ENCODE data around the gene SH2B3.

The SH2B3 gene

DNA sequence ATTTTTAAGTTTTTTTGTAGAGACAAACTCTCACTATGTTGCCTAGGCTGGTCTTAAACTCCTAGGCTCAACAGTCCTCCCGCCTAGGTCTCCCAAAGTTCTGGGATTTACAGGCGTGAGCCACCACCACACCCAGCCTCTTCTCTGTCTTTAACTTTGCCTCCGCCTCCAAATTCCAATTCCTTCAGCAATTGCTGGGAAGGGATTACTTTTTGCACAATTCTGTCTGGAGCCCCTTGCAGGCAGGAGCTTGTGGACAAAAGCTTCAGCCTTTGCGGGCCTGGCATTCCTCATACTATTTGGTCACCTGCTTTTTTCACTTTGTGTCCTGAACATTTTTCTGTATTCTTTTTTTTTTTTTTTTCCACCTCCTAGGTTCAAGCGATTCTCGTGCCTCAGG, 26.0 kb downstream of the SH2B3 start:
- Histone ChIP-seq H3K9me2 (replicated peaks; ENCODE audit: low read depth, low read length) (no peaks in the 10 kb centered on the region), H4K20me1 (ENCODE audit: insufficient read depth, low read length, poor library complexity, severe bottlenecking) (peaks cover 56% of the 10 kb centered on the region), H2AFZ (ENCODE audit: low read length) (no peak overlapping the region), H3F3A (ENCODE audit: low read depth) (peaks cover 7% of the 10 kb centered on the region), H3K9me3 (ENCODE audit: insufficient read depth, low read depth, low read length) (no peaks in the 10 kb centered on the region), H3K4me2 (ENCODE audit: low read depth, low read length, poor library complexity, severe bottlenecking) (no peak overlapping the region), H3K4me1 (ENCODE audit: insufficient read depth, low read length, poor library complexity, severe bottlenecking) (peaks cover 86% of the 10 kb centered on the region), H3K27me3 (ENCODE audit: insufficient read depth, low read length, poor library complexity, severe bottlenecking) (no peaks in the 10 kb centered on the region), H3K36me3 (ENCODE audit: insufficient read depth, low read length) (peaks cover 6% of the 10 kb centered on the region; the same call in 1 of the 2 replicates), H3K79me2 (ENCODE audit: insufficient read depth, low read length) (peaks cover 99% of the 10 kb centered on the region), H3K4me3 (ENCODE audit: low read length, poor library complexity, severe bottlenecking) (no peak overlapping the region), H3K9ac (ENCODE audit: low read depth, low read length, poor library complexity, severe bottlenecking) (no peak overlapping the region)
- TF ChIP-seq EZH2phosphoT487 (IDR thresholded peaks at IDR 0.05; ENCODE audit: borderline replicate concordance) = no peak
- TF ChIP-seq, protein P1, sequence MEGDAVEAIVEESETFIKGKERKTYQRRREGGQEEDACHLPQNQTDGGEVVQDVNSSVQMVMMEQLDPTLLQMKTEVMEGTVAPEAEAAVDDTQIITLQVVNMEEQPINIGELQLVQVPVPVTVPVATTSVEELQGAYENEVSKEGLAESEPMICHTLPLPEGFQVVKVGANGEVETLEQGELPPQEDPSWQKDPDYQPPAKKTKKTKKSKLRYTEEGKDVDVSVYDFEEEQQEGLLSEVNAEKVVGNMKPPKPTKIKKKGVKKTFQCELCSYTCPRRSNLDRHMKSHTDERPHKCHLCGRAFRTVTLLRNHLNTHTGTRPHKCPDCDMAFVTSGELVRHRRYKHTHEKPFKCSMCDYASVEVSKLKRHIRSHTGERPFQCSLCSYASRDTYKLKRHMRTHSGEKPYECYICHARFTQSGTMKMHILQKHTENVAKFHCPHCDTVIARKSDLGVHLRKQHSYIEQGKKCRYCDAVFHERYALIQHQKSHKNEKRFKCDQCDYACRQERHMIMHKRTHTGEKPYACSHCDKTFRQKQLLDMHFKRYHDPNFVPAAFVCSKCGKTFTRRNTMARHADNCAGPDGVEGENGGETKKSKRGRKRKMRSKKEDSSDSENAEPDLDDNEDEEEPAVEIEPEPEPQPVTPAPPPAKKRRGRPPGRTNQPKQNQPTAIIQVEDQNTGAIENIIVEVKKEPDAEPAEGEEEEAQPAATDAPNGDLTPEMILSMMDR (conservative IDR thresholded peaks at IDR 0.05; ENCODE audit: low read length) = no peak

DNA sequence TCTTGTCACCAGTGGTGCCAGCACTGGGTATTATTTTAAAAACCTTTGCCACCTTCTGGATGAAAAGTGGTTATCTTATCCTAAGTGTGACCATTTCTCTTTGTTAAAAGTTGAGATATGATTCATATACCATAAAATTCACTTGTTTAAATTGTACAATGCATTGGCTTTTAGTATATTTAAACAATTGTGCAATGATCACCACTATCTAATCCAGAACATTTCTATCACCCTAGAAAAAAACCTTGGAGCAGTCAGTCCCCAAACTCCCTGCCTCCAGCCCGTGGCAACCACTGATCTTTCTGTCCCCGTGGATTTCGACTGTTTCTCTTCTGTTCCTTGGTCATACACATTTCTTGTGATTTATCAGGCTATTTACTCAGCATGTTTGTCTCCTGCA, 28.3 kb downstream of the SH2B3 start:
- peaks cover 5% of the 10 kb centered on the region; the same call in 1 of the 2 replicates for H3K36me3 ChIP-seq (ENCODE audit: insufficient read depth, low read length)
- H2AFZ ChIP-seq (ENCODE audit: low read length) = no peak overlapping the region
- H3K79me2 ChIP-seq (ENCODE audit: insufficient read depth, low read length) = peaks cover 99% of the 10 kb centered on the region
- peak overlapping the region; percentile 75 for H3K4me2 ChIP-seq (ENCODE audit: low read depth, low read length, poor library complexity, severe bottlenecking)
- H4K20me1 ChIP-seq (ENCODE audit: insufficient read depth, low read length, poor library complexity, severe bottlenecking) = peaks cover 70% of the 10 kb centered on the region
- peaks cover 91% of the 10 kb centered on the region for H3K4me1 ChIP-seq (ENCODE audit: insufficient read depth, low read length, poor library complexity, severe bottlenecking)
- H3F3A ChIP-seq (ENCODE audit: low read depth) = peaks cover 10% of the 10 kb centered on the region
- no peaks in the 10 kb centered on the region for H3K9me2 ChIP-seq (replicated peaks; ENCODE audit: low read depth, low read length)
- peak overlapping the region; percentile 28 for H3K9ac ChIP-seq (ENCODE audit: low read depth, low read length, poor library complexity, severe bottlenecking)
- TF ChIP-seq, protein P1 (conservative IDR thresholded peaks at IDR 0.05; ENCODE audit: low read length) = no peak
- no peak for TF ChIP-seq EZH2phosphoT487 (IDR thresholded peaks at IDR 0.05; ENCODE audit: borderline replicate concordance)
- no peaks in the 10 kb centered on the region for H3K27me3 ChIP-seq (ENCODE audit: insufficient read depth, low read length, poor library complexity, severe bottlenecking)
- no peaks in the 10 kb centered on the region for H3K9me3 ChIP-seq (ENCODE audit: insufficient read depth, low read depth, low read length)
- H3K4me3 ChIP-seq (ENCODE audit: low read length, poor library complexity, severe bottlenecking) = peak overlapping the region; percentile 55

DNA sequence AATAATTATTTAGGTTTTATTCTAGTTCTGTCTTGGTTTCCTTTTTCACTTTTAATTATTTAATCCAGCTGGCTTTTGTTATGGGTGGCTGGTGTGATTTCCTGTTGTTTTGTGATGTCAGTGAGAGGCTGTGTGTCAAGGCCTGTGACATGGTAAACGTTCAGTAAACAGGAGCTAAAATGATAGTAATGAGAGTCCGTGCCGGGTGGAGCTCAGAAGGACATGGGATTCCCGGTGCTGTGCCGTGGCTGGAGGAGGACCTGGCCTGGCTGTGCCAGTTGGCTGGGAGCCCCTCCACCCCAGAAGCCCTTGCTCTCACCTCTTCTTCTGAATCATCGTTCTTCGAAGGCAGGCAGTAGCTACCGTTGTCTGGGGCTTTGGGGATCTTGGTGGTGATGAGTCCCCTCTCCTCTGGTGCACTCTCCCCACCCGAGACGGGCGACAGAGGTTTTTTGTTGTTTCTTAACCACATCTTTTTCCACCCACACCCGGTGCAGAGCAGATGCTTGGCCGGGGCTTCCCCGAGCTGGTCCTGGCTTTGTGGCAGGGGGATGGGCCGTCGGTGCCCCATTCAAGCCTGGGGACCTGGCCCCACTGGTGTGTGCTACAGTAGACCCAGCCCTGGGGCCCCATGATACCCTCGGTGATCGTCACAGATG, 29.1 kb downstream of the SH2B3 start:
- Histone ChIP-seq H2AFZ (ENCODE audit: low read length) (no peak overlapping the region), H3K9me3 (ENCODE audit: insufficient read depth, low read depth, low read length) (no peaks in the 10 kb centered on the region), H3K9me2 (replicated peaks; ENCODE audit: low read depth, low read length) (no peaks in the 10 kb centered on the region), H3K9ac (ENCODE audit: low read depth, low read length, poor library complexity, severe bottlenecking) (peak overlapping the region; percentile 28), H3K36me3 (ENCODE audit: insufficient read depth, low read length) (peaks cover 6% of the 10 kb centered on the region; the same call in 1 of the 2 replicates), H3K4me3 (ENCODE audit: low read length, poor library complexity, severe bottlenecking) (peak overlapping the region; percentile 55), H3K79me2 (ENCODE audit: insufficient read depth, low read length) (peaks cover 97% of the 10 kb centered on the region), H3K27me3 (ENCODE audit: insufficient read depth, low read length, poor library complexity, severe bottlenecking) (no peaks in the 10 kb centered on the region), H3F3A (ENCODE audit: low read depth) (peaks cover 10% of the 10 kb centered on the region), H3K4me2 (ENCODE audit: low read depth, low read length, poor library complexity, severe bottlenecking) (peak overlapping the region; percentile 75), H4K20me1 (ENCODE audit: insufficient read depth, low read length, poor library complexity, severe bottlenecking) (peaks cover 68% of the 10 kb centered on the region), H3K4me1 (ENCODE audit: insufficient read depth, low read length, poor library complexity, severe bottlenecking) (peaks cover 90% of the 10 kb centered on the region)
- TF ChIP-seq, protein P1 (conservative IDR thresholded peaks at IDR 0.05; ENCODE audit: low read length) = no peak
- TF ChIP-seq EZH2phosphoT487 (IDR thresholded peaks at IDR 0.05; ENCODE audit: borderline replicate concordance) = no peak
